GM23338 (cell line): ENCODE measurements around the gene CNTNAP5. TPM values are rescaled to one million over a fixed set of nuclear protein-coding genes. Genes with fewer than 3 reads are reported as not detected.

Experiments used
- ATAC-seq: fragments of 200-7000 bp; cut with Tn5 transposase; 3 replicates; pipeline ENCODE4 v1.9.1; 2020
- DNase-seq: peaks from one replicate; pipeline ENCODE4 v3.0.0-alpha.2; 2015; ENCODE audit warnings: low spot score
- H2AFZ ChIP-seq: fragments of 200-600 bp; sonication (generic); 2 replicates; pipeline ENCODE4 v1.8.0; 2016; ENCODE audit warnings: antibody characterized with exemption, mild to moderate bottlenecking, moderate library complexity
- H3F3A ChIP-seq: fragments of 200-600 bp; sonication (generic); replicated peaks from 2 replicates; pipeline ENCODE4 v1.8.0; 2017; ENCODE audit warnings: antibody characterized with exemption, mixed run types, low read depth
- H3K27ac ChIP-seq: fragments of 200-600 bp; sonication (generic); 2 replicates; pipeline ENCODE4 v1.6.1; 2016; ENCODE audit warnings: low read depth
- H3K27me3 ChIP-seq: fragments of 200-600 bp; sonication (generic); 2 replicates; pipeline ENCODE4 v1.8.0; 2016; ENCODE audit warnings: mild to moderate bottlenecking, mixed run types, moderate library complexity; ENCODE audit not compliant: insufficient read depth
- H3K36me3 ChIP-seq: fragments of 200-600 bp; sonication (generic); 2 replicates; pipeline ENCODE4 v1.8.0; 2016; ENCODE audit warnings: mild to moderate bottlenecking; ENCODE audit not compliant: insufficient read depth
- H3K4me1 ChIP-seq: fragments of 200-600 bp; sonication (generic); 2 replicates; pipeline ENCODE4 v1.8.0; 2016; ENCODE audit warnings: mild to moderate bottlenecking, moderate library complexity; ENCODE audit not compliant: insufficient read depth
- H3K4me2 ChIP-seq: fragments of 200-600 bp; sonication (generic); 2 replicates; pipeline ENCODE4 v1.7.1; 2017; ENCODE audit warnings: mixed run types
- H3K4me3 ChIP-seq: fragments of 200-600 bp; sonication (generic); 2 replicates; pipeline ENCODE4 v1.6.1; 2016; ENCODE audit warnings: mixed run types
- H3K79me2 ChIP-seq: fragments of 200-600 bp; sonication (generic); replicated peaks from 2 replicates; pipeline ENCODE4 v1.8.0; 2017; ENCODE audit warnings: mild to moderate bottlenecking; ENCODE audit not compliant: insufficient read depth
- H3K9me2 ChIP-seq: fragments of 200-600 bp; sonication (generic); 2 replicates; pipeline ENCODE4 v1.8.0; 2017; ENCODE audit not compliant: insufficient read depth
- H4K20me1 ChIP-seq: fragments of 200-600 bp; sonication (generic); replicated peaks from 2 replicates; pipeline ENCODE4 v1.8.0; 2017; ENCODE audit warnings: mild to moderate bottlenecking; ENCODE audit not compliant: insufficient read depth
- H3K27ac Mint-ChIP-seq: 2 replicates; pipeline ENCODE4 v1.8.0; 2020; ENCODE audit warnings: inconsistent platforms, mild to moderate bottlenecking, moderate library complexity, mixed read lengths
- H3K27me3 Mint-ChIP-seq: 3 replicates; pipeline ENCODE4 v1.8.0; 2022; ENCODE audit warnings: low read depth, mild to moderate bottlenecking, moderate library complexity, mixed read lengths, inconsistent platforms; ENCODE audit not compliant: insufficient read depth, poor library complexity
- H3K36me3 Mint-ChIP-seq: 3 replicates; pipeline ENCODE4 v1.8.0; 2021; ENCODE audit warnings: low read depth, mild to moderate bottlenecking, inconsistent platforms, moderate library complexity, mixed read lengths
- H3K4me1 Mint-ChIP-seq: 3 replicates; pipeline ENCODE4 v1.8.0; 2020; ENCODE audit warnings: mild to moderate bottlenecking, inconsistent platforms, mixed read lengths
- H3K4me3 Mint-ChIP-seq: 3 replicates; pipeline ENCODE4 v1.8.0; 2021; ENCODE audit warnings: moderate library complexity, mild to moderate bottlenecking, inconsistent platforms, mixed read lengths
- H3K9me3 Mint-ChIP-seq: 3 replicates; pipeline ENCODE4 v1.8.0; 2020; ENCODE audit warnings: moderate library complexity, mild to moderate bottlenecking, inconsistent platforms, mixed read lengths
- CTCF ChIP-seq, 2 experiments: fragments of 200-600 bp in 1 of 2; sonication (generic) in 1 of 2; conservative IDR thresholded peaks; 2 replicates each; pipeline versions ENCODE4 v1.5.1 to v1.6.1; 2016 to 2017; ENCODE audit warnings: antibody characterized with exemption in 2 of 2, low read depth in 2 of 2, mild to moderate bottlenecking in 2 of 2, moderate library complexity in 1 of 2
- EZH2 ChIP-seq: fragments of 200-600 bp; sonication (generic); IDR thresholded peaks from one replicate; pipeline ENCODE4 v1.8.0; 2017; ENCODE audit warnings: antibody characterized with exemption, mild to moderate bottlenecking, low read depth; ENCODE audit not compliant: unreplicated experiment
- EZH2phosphoT487 ChIP-seq: fragments of 200-600 bp; sonication (generic); IDR thresholded peaks from one replicate; pipeline ENCODE4 v1.8.1; 2018; ENCODE audit warnings: antibody characterized with exemption; ENCODE audit not compliant: unreplicated experiment
- NANOG ChIP-seq: IDR thresholded peaks from 2 replicates; pipeline ENCODE4 v1.6.1; 2016; ENCODE audit warnings: antibody characterized with exemption, borderline replicate concordance
- POLR2AphosphoS5 ChIP-seq: IDR thresholded peaks from 2 replicates; pipeline ENCODE4 v1.6.1; 2016; ENCODE audit warnings: antibody characterized with exemption, low read depth
- REST ChIP-seq: IDR thresholded peaks from one replicate; pipeline ENCODE4 v1.6.1; 2018; ENCODE audit warnings: antibody characterized with exemption; ENCODE audit not compliant: unreplicated experiment
- ZNF114 ChIP-seq: fragments of 250-450 bp; sonication (Bioruptor Pico); IDR thresholded peaks from 2 replicates; pipeline ENCODE4 v1.5.0; 2020; ENCODE audit warnings: mild to moderate bottlenecking, moderate library complexity
- ZNF331 ChIP-seq: fragments of 250-450 bp; sonication (Bioruptor Pico); IDR thresholded peaks from 2 replicates; pipeline ENCODE4 v1.5.0; 2020; ENCODE audit warnings: low read depth, mild to moderate bottlenecking, moderate library complexity
- ZNF462 ChIP-seq: fragments of 250-450 bp; sonication (Bioruptor Pico); IDR thresholded peaks from 2 replicates; pipeline ENCODE4 v1.5.0; 2020; ENCODE audit warnings: mild to moderate bottlenecking, moderate library complexity
- polyA plus RNA-seq: library from polyadenylated mRNA; unstranded; fragments of >200 nt; fragmentation: Nextera tagmentation; extraction: Ambion mirVana; gene quantifications from 2 replicates; pipeline ENCODE4 v1.2.1, GENCODE V29; 2016
- total RNA-seq: library from RNA; depleted of rRNA; stranded (reverse); fragments of >200 nt; shearing (Covaris generic); gene quantifications from 2 replicates; pipeline ENCODE4 v1.2.3, GENCODE V29; 2014

CNTNAP5 gene
- total and polyA plus RNA-seq, 2 experiments from 2014 or later, result 0.49 to 0.50 TPM

GRCh38 chr2:124560592-124561112 is 535.6 kb downstream of the CNTNAP5 start:
- no peak overlapping the region for H3K4me2 ChIP-seq
- no peak for DNase-seq
- H3K4me1 Mint-ChIP-seq, result peaks cover 4% of the 10 kb centered on the region; the same call in 1 of the 3 replicates
- no peaks in the 10 kb centered on the region for H4K20me1 ChIP-seq
- no peak overlapping the region for H3K4me3 Mint-ChIP-seq
- ATAC-seq, result no peak
- peak overlapping the region; percentile 32; the same call in 1 of the 2 replicates for H2AFZ ChIP-seq
- TF ChIP-seq NANOG (no peak), ZNF114 (no peak)
- H3K36me3 ChIP-seq, result no peaks in the 10 kb centered on the region
- H3K4me1 ChIP-seq, result no peaks in the 10 kb centered on the region
- H3K4me3 ChIP-seq, result no peak overlapping the region
- no peaks in the 10 kb centered on the region for H3K9me3 Mint-ChIP-seq
- H3K36me3 Mint-ChIP-seq, result no peaks in the 10 kb centered on the region
- no peaks in the 10 kb centered on the region for H3K9me2 ChIP-seq
- H3K27ac Mint-ChIP-seq, result no peak overlapping the region
- H3K27ac ChIP-seq, result no peak overlapping the region
- no peaks in the 10 kb centered on the region for H3F3A ChIP-seq
- H3K79me2 ChIP-seq, result no peaks in the 10 kb centered on the region
- peaks cover 2% of the 10 kb centered on the region for H3K27me3 Mint-ChIP-seq
- no peaks in the 10 kb centered on the region for H3K27me3 ChIP-seq

GRCh38 chr2:124561486-124561885 is 536.4 kb downstream of the CNTNAP5 start:
- Mint-ChIP-seq H3K4me3 (no peak overlapping the region), H3K4me1 (peaks cover 5% of the 10 kb centered on the region; the same call in 1 of the 3 replicates), H3K36me3 (no peaks in the 10 kb centered on the region), H3K27me3 (peaks cover 3% of the 10 kb centered on the region), H3K9me3 (no peaks in the 10 kb centered on the region), H3K27ac (no peak overlapping the region)
- Histone ChIP-seq H3K27ac (no peak overlapping the region), H3K27me3 (no peaks in the 10 kb centered on the region), H3F3A (no peaks in the 10 kb centered on the region), H3K4me2 (no peak overlapping the region), H3K4me1 (no peaks in the 10 kb centered on the region), H3K79me2 (no peaks in the 10 kb centered on the region), H3K4me3 (no peak overlapping the region), H2AFZ (peak overlapping the region; percentile 32; the same call in 1 of the 2 replicates), H4K20me1 (no peaks in the 10 kb centered on the region), H3K9me2 (no peaks in the 10 kb centered on the region), H3K36me3 (no peaks in the 10 kb centered on the region)
- ATAC-seq (no peak), DNase-seq (no peak)
- TF ChIP-seq REST (no peak), ZNF114 (no peak), EZH2phosphoT487 (no peak), CTCF (conservative IDR thresholded peaks at IDR 0.05; ENCODE audit: low read depth in 2 of 2) (no peak), ZNF331 (CRISPR knock-in tag) (no peak), EZH2 (no peak), POLR2AphosphoS5 (no peak), ZNF462 (CRISPR knock-in tag) (no peak)
